Measurements from ENCODE around the gene RPL36A. TPM values are rescaled to one million over a fixed set of nuclear protein-coding genes. Genes with fewer than 3 reads are reported as not detected.

RPL36A gene
- total RNA-seq, 1 experiment from 2014 or later = 239 TPM

GRCh38 chrX:101407748-101408531 is 17.1 kb downstream of the RPL36A start, which contains the start of the genes GLA and HNRNPH2:
Gene GLA (minus strand): TSS chrX:101407925. CDS start chrX:101407903, 22 bp downstream.
Gene HNRNPH2 (plus strand): TSS chrX:101408222. CDS start chrX:101411989, 3,767 bp downstream.
- intact Hi-C loops (cut with micrococcal nuclease; ENCODE audit: unreplicated experiment) = loop anchor here (2.0 kb wide), 1 partner anchor 17 kb away; the partner anchor contains the start of gene RPL36A
- BruUV-seq (replicated peaks) = no TSS peak
- CTCF ChIA-PET = no interaction called here
- TF ChIP-seq CTCF (IDR thresholded peaks at IDR 0.05; ENCODE audit: unreplicated experiment) = no peak
- Mint-ChIP-seq H3K27ac (ENCODE audit: unreplicated experiment) (peak within 1 kb of the TSS; percentile 90), H3K9me3 (ENCODE audit: low read depth, unreplicated experiment) (no peaks in the 10 kb centered on the region), H3K36me3 (ENCODE audit: insufficient read depth, unreplicated experiment) (peaks cover 41% of the 10 kb centered on the region), H3K27me3 (ENCODE audit: unreplicated experiment) (no peaks in the 10 kb centered on the region), H3K4me3 (ENCODE audit: low read depth, unreplicated experiment) (peak within 1 kb of the TSS; percentile 80), H3K4me1 (ENCODE audit: low read depth, unreplicated experiment) (peaks cover 15% of the 10 kb centered on the region)
- peak; percentile 84 for DNase-seq

- TF ChIP-seq CTCF (IDR thresholded peaks at IDR 0.05; ENCODE audit: unreplicated experiment) = no peak
- DNase-seq = no peak
- H3K27me3 Mint-ChIP-seq (ENCODE audit: unreplicated experiment) = no peaks in the 10 kb centered on the region
- peaks cover 44% of the 10 kb centered on the region for H3K36me3 Mint-ChIP-seq (ENCODE audit: insufficient read depth, unreplicated experiment)
- peak overlapping the region; percentile 80 for H3K4me3 Mint-ChIP-seq (ENCODE audit: low read depth, unreplicated experiment)
- H3K9me3 Mint-ChIP-seq (ENCODE audit: low read depth, unreplicated experiment) = no peaks in the 10 kb centered on the region
- H3K4me1 Mint-ChIP-seq (ENCODE audit: low read depth, unreplicated experiment) = peaks cover 17% of the 10 kb centered on the region
- TSS peak; percentile 62 for BruUV-seq (replicated peaks)
- intact Hi-C loops (cut with micrococcal nuclease; ENCODE audit: unreplicated experiment) = loop anchor here (2.0 kb wide), 1 partner anchor 18 kb away; the partner anchor contains the start of gene RPL36A
- peak overlapping the region; percentile 90 for H3K27ac Mint-ChIP-seq (ENCODE audit: unreplicated experiment)
- CTCF ChIA-PET = no interaction called here
These were observed 17.7 kb downstream of the RPL36A start for GRCh38 chrX:101408532-101408841.

GRCh38 chrX:101409043-101409442 is 18.2 kb downstream of the RPL36A start:
- Mint-ChIP-seq H3K4me1 (ENCODE audit: low read depth, unreplicated experiment) (peaks cover 17% of the 10 kb centered on the region), H3K27me3 (ENCODE audit: unreplicated experiment) (no peaks in the 10 kb centered on the region), H3K9me3 (ENCODE audit: low read depth, unreplicated experiment) (no peaks in the 10 kb centered on the region), H3K27ac (ENCODE audit: unreplicated experiment) (peak overlapping the region; percentile 90), H3K36me3 (ENCODE audit: insufficient read depth, unreplicated experiment) (peaks cover 44% of the 10 kb centered on the region), H3K4me3 (ENCODE audit: low read depth, unreplicated experiment) (peak overlapping the region; percentile 80)
- BruUV-seq (replicated peaks) = no TSS peak
- no peak for DNase-seq
- CTCF ChIA-PET = no interaction called here
- TF ChIP-seq CTCF (IDR thresholded peaks at IDR 0.05; ENCODE audit: unreplicated experiment) = no peak
- intact Hi-C loops (cut with micrococcal nuclease; ENCODE audit: unreplicated experiment) = loop anchor here (2.0 kb wide), 1 partner anchor 18 kb away; the partner anchor contains the start of gene RPL36A

- Mint-ChIP-seq H3K27me3 (ENCODE audit: unreplicated experiment) (no peaks in the 10 kb centered on the region), H3K9me3 (ENCODE audit: low read depth, unreplicated experiment) (no peaks in the 10 kb centered on the region), H3K4me1 (ENCODE audit: low read depth, unreplicated experiment) (peaks cover 21% of the 10 kb centered on the region), H3K4me3 (ENCODE audit: low read depth, unreplicated experiment) (peak overlapping the region; percentile 80), H3K27ac (ENCODE audit: unreplicated experiment) (peak overlapping the region; percentile 82), H3K36me3 (ENCODE audit: insufficient read depth, unreplicated experiment) (peaks cover 44% of the 10 kb centered on the region)
- no peak for DNase-seq
- TF ChIP-seq CTCF (IDR thresholded peaks at IDR 0.05; ENCODE audit: unreplicated experiment) = no peak
- intact Hi-C loops (cut with micrococcal nuclease; ENCODE audit: unreplicated experiment) = loop anchor here (10.0 kb wide), 1 partner anchor 184 kb away; no protein-coding TSS in a partner anchor
- CTCF ChIA-PET = no interaction called here
- no TSS peak for BruUV-seq (replicated peaks)
These were observed 19.6 kb downstream of the RPL36A start for GRCh38 chrX:101410461-101410860.

Data from Calu3 (cell line).